ENCODE results near the gene NPB.

- TF ChIP-seq SMC3 (conservative IDR thresholded peaks at IDR 0.05; ENCODE audit: poor library complexity), result no peak
- TF ChIP-seq CTCF (IDR thresholded peaks at IDR 0.05; ENCODE audit: poor library complexity, severe bottlenecking), result no peak
These were observed 3.2 kb upstream of the NPB start for GRCh38 chr17:81898885-81899284.
